Heart right ventricle (tissue), 16 donors: ENCODE results near the gene RGL4. TPM values are rescaled to one million over a fixed set of nuclear protein-coding genes. Genes with fewer than 3 reads are reported as not detected.

ENCODE experiments used
- ATAC-seq, 8 donors: fragments of 200-7000 bp; cut with Tn5 transposase; one replicate each; pipeline ENCODE4 v1.9.1; 2020; ENCODE audit warnings: mild to moderate bottlenecking in 8 of 8, moderate library complexity in 8 of 8, moderate number of reproducible peaks in 1 of 8
- DNase-seq, 2 donors: peaks; one replicate each; pipeline ENCODE4 v3.0.0-alpha.2; 2020
- H3K27ac ChIP-seq, 10 donors: fragments of 200-600 bp; sonication (generic) in 2 of 10; one replicate each; pipeline versions ENCODE4 v1.5.0 to v1.8.0; 2020 to 2022; ENCODE audit warnings: mild to moderate bottlenecking in 3 of 10
- H3K27me3 ChIP-seq, 7 donors: fragments of 200-600 bp; one replicate each; pipeline ENCODE4 v1.8.0; 2021 to 2022; ENCODE audit warnings: mild to moderate bottlenecking in 2 of 7
- H3K36me3 ChIP-seq, 9 donors: fragments of 200-600 bp; sonication (generic) in 1 of 9; one replicate each; pipeline versions ENCODE4 v1.5.0 to v1.8.0; 2020 to 2022; ENCODE audit warnings: mild to moderate bottlenecking in 2 of 9
- H3K4me1 ChIP-seq, 9 donors: fragments of 200-600 bp; sonication (generic) in 1 of 9; one replicate each; pipeline versions ENCODE4 v1.5.0 to v1.8.0; 2020 to 2022; ENCODE audit warnings: mild to moderate bottlenecking in 4 of 9
- H3K4me3 ChIP-seq, 10 donors: fragments of 200-600 bp; sonication (generic) in 2 of 10; one replicate each; pipeline versions ENCODE4 v1.5.0 to v1.8.0; 2020 to 2022; ENCODE audit warnings: mild to moderate bottlenecking in 7 of 10, moderate library complexity in 2 of 10
- H3K9me3 ChIP-seq, 11 donors: fragments of 200-600 bp in 10 of 11; sonication (generic) in 2 of 11; one replicate each; pipeline versions ENCODE4 v1.5.0 to v1.8.0; 2013 to 2022; ENCODE audit warnings: mild to moderate bottlenecking in 2 of 11, control low read depth in 1 of 11, moderate library complexity in 1 of 11
- WGBS, 2 donors: extraction: QIAGEN DNeasy Blood & Tissue Kit; methylation state at CpG; one replicate each; pipeline ENCODE4 v1.1.7; 2013; ENCODE audit warnings: inconsistent platforms in 1 of 2; 5-methylcytosine and 5-hydroxymethylcytosine counted together
- intact Hi-C, 10 donors: fragments of 100-400 bp; cut with DNase I; formaldehyde crosslinking; loops; one replicate each; pipeline versions ENCODE4 v1.11.1 to v1.14.2; 2022
- polyA plus RNA-seq, 2 donors: library from polyadenylated mRNA; stranded (reverse); fragments of 200-250 nt; gene quantifications; one replicate each; pipeline ENCODE4 v1.2.3, GENCODE V29; 2013
- total RNA-seq, 10 donors: library from RNA; stranded (reverse); fragmentation: NEBNext Ultra II Directional in 3 of 10; extraction: Animal tissue kit (Norgen Biotek cat#: 25700) in 3 of 10; gene quantifications; one replicate each; pipeline versions ENCODE4 v1.2.1 to v1.2.4, GENCODE V29; 2021 to 2023
- TF ChIP-seq, protein P1 (sequence below), 9 donors: fragments of 200-600 bp; sonication (generic) in 2 of 9; IDR thresholded peaks; one replicate each; pipeline versions ENCODE4 v1.5.0 to v1.8.0; 2021 to 2022; ENCODE audit warnings: antibody characterized with exemption in 9 of 9, mild to moderate bottlenecking in 5 of 9, moderate library complexity in 1 of 9
- donor health status: Arrhythmogenic right ventricular cardiomyopathy.
- donor health status: ischemic (EF 13 %, LVEDD 7.1; RV severe dilation, severe dysfunction).
- donor health status: healthy with polysubstance abuse.
- donor health status: DM: no; HTN: yes; CAD: no.
- donor health status: DM: no; HTN: no; CAD: no.
- donor health status: ischemic (EF 25% LVEDD 6.9; RV normal size, moderate dysfunction).
- donor health status: ischemic (EF 25% LVEDD 5.7; RV mildly dilated, moderate dysfunction).
- donor health status: healthy.
- donor health status: DM: yes; HTN: yes; CAD: no.
- donor health status: Ischemic cardiomyopathy.
- donor health status: ischemic (EF 35%, LVEDD 5.7; RV mildly dilated, moderate dysfunction).
- donor health status: nonischemic (EF 11% LVEDD 7.7; RV severe dilation, severe dysfunction).
- donor health status: DM: yes; HTN: yes; CAD: no.
- donor health status: PGD.
- donor health status: ischemic (EF 29% LVEDD 5.4; RV normal size, mild dysfunction).
- donor health status: nonischemic (EF 23%, LVEDD 6.1; RV moderate dilation, normal function).

The RGL4 gene
- total and polyA plus RNA-seq, 12 donors = 0.23 to 1.6 (median 0.44) TPM; not detected in 8

- H3K36me3 ChIP-seq = peaks cover 0 to 36% (median 12%) of the 10 kb centered on the region in 9 donors
- no peak overlapping the region for H3K27ac ChIP-seq
- H3K4me1 ChIP-seq = peaks cover 0 to 26% (median 20%) of the 10 kb centered on the region in 9 donors
- no peaks in the 10 kb centered on the region for H3K9me3 ChIP-seq
- no peak for DNase-seq
- TF ChIP-seq, protein P1, sequence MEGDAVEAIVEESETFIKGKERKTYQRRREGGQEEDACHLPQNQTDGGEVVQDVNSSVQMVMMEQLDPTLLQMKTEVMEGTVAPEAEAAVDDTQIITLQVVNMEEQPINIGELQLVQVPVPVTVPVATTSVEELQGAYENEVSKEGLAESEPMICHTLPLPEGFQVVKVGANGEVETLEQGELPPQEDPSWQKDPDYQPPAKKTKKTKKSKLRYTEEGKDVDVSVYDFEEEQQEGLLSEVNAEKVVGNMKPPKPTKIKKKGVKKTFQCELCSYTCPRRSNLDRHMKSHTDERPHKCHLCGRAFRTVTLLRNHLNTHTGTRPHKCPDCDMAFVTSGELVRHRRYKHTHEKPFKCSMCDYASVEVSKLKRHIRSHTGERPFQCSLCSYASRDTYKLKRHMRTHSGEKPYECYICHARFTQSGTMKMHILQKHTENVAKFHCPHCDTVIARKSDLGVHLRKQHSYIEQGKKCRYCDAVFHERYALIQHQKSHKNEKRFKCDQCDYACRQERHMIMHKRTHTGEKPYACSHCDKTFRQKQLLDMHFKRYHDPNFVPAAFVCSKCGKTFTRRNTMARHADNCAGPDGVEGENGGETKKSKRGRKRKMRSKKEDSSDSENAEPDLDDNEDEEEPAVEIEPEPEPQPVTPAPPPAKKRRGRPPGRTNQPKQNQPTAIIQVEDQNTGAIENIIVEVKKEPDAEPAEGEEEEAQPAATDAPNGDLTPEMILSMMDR (IDR thresholded peaks at IDR 0.05) = no peak
- 82 to 87% methylated on average over 7 of the region's 7 CpGs for WGBS, 2 donors
- intact Hi-C loops = no loop called here
- no peak overlapping the region for H3K4me3 ChIP-seq
- no peak for ATAC-seq
- H3K27me3 ChIP-seq = no peaks in the 10 kb centered on the region
Observed at GRCh38 chr22:23689414-23689813, 1.4 kb upstream of the RGL4 start.

DNA sequence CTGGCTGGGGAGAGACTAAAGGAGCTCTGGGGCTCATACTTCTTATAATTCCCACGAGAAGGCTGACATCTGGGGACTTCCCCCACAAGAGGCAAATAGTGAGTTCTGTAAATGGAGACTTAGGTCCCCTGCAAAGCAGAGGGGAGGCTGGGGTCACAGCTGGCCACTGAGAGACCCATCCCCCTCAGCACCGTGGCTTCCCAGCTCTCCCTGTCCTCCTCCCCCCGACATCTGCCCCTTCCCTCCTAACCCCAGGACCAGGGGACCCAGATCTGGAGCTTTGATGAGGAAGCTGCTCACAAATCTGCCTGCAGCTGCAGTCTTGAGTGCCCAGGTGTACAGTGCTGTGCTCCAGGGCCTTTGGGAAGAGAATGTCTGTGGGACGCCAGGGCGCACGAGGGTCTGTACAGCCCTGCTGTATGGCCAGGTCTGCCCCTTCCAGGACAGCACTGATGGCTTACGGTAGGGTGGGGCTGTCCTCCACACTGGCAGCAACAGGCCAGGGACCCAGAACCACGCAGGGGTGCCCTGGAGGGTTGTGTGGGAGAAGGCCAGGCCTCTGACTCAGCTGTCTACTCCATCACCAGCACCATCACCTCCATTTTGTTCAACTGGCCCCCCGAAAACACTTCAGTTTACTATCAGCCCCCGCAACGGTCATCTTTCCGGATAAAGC lies 1.1 kb downstream of the RGL4 start:
- ATAC-seq (no peak), DNase-seq (no peak)
- Histone ChIP-seq H3K27ac (no peak overlapping the region), H3K4me1 (peaks cover 0 to 20% (median 0%) of the 10 kb centered on the region in 9 donors), H3K36me3 (peaks cover 0 to 46% (median 19%) of the 10 kb centered on the region in 9 donors), H3K4me3 (no peak overlapping the region), H3K27me3 (no peaks in the 10 kb centered on the region), H3K9me3 (no peaks in the 10 kb centered on the region)
- WGBS, 2 donors = 90 to 93% methylated on average over 12 of the region's 12 CpGs
- intact Hi-C loops = no loop called here
- TF ChIP-seq, protein P1 (IDR thresholded peaks at IDR 0.05) = no peak

DNA sequence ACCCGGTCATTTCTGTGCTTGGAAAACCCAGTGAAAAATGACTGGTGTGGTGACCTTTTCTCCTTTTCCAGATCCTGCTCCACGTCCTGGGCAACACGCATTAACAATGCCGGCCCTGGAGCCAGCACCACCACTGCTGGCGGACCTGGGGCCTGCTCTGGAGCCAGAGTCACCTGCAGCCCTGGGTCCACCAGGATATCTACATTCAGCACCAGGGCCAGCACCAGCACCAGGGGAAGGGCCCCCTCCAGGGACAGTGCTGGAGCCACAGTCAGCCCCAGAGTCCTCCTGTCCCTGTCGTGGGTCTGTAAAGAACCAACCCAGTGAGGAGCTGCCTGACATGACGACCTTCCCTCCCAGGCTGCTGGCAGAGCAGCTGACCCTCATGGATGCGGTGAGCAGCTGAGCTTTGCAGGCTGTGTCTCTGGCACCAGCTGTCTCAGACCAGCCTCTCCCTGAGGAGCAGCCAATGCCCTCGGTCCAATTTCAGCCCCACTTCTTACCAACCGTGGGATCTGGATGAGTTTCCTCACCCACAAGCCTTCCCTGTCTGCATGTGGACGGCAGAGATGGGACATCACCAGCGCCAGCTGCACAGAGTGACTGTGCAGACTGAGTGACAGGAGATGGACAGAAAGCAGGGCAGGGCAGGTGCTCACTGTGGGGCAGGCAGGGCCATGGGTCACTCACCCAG lies 1.9 kb downstream of the RGL4 start:
- H3K36me3 ChIP-seq = peaks cover 0 to 46% (median 19%) of the 10 kb centered on the region in 9 donors
- H3K27me3 ChIP-seq = no peaks in the 10 kb centered on the region
- H3K4me3 ChIP-seq = no peak overlapping the region
- DNase-seq (no peak), ATAC-seq (no peak)
- no peaks in the 10 kb centered on the region for H3K9me3 ChIP-seq
- H3K4me1 ChIP-seq = peaks cover 0 to 28% (median 0%) of the 10 kb centered on the region in 9 donors
- WGBS, 2 donors = 88 to 92% methylated on average over 12 of the region's 12 CpGs
- H3K27ac ChIP-seq = no peak overlapping the region
- TF ChIP-seq, protein P1 (IDR thresholded peaks at IDR 0.05) = no peak
- intact Hi-C loops = no loop called here

DNA sequence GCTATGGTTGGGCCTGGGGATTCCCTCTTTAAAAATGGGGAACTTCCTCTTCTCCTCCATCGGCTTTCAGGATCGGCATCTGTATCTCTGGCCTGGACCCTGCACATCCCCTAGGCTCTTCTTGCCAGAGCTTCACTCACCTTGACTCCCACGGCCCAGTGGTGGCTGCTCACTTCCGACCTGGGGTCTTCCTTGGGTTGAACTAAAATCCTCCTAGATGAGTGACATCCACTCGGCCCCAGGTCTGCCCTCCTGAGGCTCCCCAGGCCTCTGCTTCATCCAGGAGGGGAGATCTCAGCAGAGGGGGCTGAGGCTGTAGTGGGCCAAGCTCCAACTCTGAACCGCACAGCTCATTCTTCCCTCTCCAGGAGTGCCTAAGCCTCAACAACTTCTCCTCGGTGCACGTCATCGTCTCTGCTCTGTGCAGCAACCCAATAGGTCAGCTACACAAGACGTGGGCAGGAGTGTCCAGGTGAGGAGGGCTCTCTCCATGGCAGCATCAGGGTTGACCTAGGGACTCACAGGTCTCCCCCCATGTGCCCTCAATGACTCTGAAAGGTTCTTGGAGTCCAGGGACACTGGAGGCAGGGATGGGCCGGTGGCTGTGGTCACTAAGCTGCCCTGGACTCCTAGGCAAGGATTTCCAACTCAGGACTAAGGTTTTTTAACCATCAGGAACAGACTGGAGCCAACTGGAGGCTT lies 3.3 kb downstream of the RGL4 start:
- TF ChIP-seq, protein P1 (IDR thresholded peaks at IDR 0.05) = no peak
- H3K36me3 ChIP-seq = peaks cover 0 to 56% (median 24%) of the 10 kb centered on the region in 9 donors
- intact Hi-C loops = no loop called here
- DNase-seq = no peak
- no peak overlapping the region for H3K4me3 ChIP-seq
- H3K9me3 ChIP-seq = no peaks in the 10 kb centered on the region
- H3K27ac ChIP-seq = peak overlapping the region in 1 of 10 donors; percentile 93
- H3K27me3 ChIP-seq = no peaks in the 10 kb centered on the region
- ATAC-seq = no peak
- peaks cover 0 to 28% (median 0%) of the 10 kb centered on the region in 9 donors for H3K4me1 ChIP-seq
- WGBS, 2 donors = 89 to 91% methylated on average over 11 of the region's 11 CpGs
